HepG2 (cell line): ENCODE measurements around the gene IDH3A. TPM values are rescaled to one million over a fixed set of nuclear protein-coding genes. Genes with fewer than 3 reads are reported as not detected.

Experiments
- ATAC-seq: fragments of 200-7000 bp; cut with Tn5 transposase; 3 replicates; pipeline ENCODE4 v1.9.1; 2020; ENCODE audit warnings: mild to moderate bottlenecking, moderate library complexity
- Bru-seq: library from RNA; stranded (reverse); fragments of 400-500 nt; gene quantifications from one replicate; lab custom pipeline; 2021; lab: Mats Ljungman, UMichigan
- BruChase-seq, 2 experiments: library from RNA; stranded (reverse); fragments of 400-500 nt; gene quantifications; one replicate each; lab custom pipeline; 2021; lab: Mats Ljungman, UMichigan
- BruUV-seq: library from RNA; stranded (reverse); fragments of 400-500 nt; replicated peaks from 2 replicates; lab custom pipeline; 2021; lab: Mats Ljungman, UMichigan
- CTCF ChIA-PET: fragments of 300-600 bp; formaldehyde crosslinking; extraction: SDS; loops from one replicate; lab custom pipeline; 2021; ENCODE audit warnings: low total read pairs, inconsistent platforms, low intra/inter-chr PET ratio; lab: Yijun Ruan, JAX
- POLR2A ChIA-PET: fragments of 350-600 bp; sonication (Branson Sonifier 250); formaldehyde crosslinking; loops from one replicate; lab custom pipeline; 2020; ENCODE audit warnings: antibody characterized with exemption, inconsistent platforms; lab: Yijun Ruan, JAX
- DNase-seq: peaks from one replicate; pipeline ENCODE4 v3.0.0-alpha.2; 2015; ENCODE audit warnings: low spot score
- FAIRE-seq: peaks from 3 replicates; lab custom pipeline; 2011; peaks lifted over from hg19 to GRCh38; lab: Jason Lieb, UNC
- H2AFZ ChIP-seq: one replicate; pipeline ENCODE4 v1.6.1; 2011; ENCODE audit warnings: low read length, inconsistent platforms
- H3K27ac ChIP-seq: fragments of 300-600 bp; 3 replicates; pipeline ENCODE4 v1.8.0; 2011; ENCODE audit warnings: mixed run types, mild to moderate bottlenecking, mixed read lengths, low read length, inconsistent platforms; ENCODE audit not compliant: insufficient read depth; ENCODE audit errors: extremely low read length
- H3K27me3 ChIP-seq, 2 experiments: fragments of 200-600 bp in 1 of 2; 2 replicates in 1 of 2; 3 replicates in 1 of 2; pipeline versions ENCODE4 v1.6.0 to v1.8.0; 2011; ENCODE audit warnings: low read length in 2 of 2, mild to moderate bottlenecking in 2 of 2, moderate library complexity in 2 of 2, inconsistent platforms in 1 of 2; ENCODE audit not compliant: insufficient read depth in 2 of 2, control insufficient read depth in 1 of 2
- H3K36me3 ChIP-seq, 2 experiments: fragments of 200-600 bp in 1 of 2; replicated peaks in 1 of 2; 2 replicates in 1 of 2; 3 replicates in 1 of 2; pipeline versions ENCODE4 v1.5.1 to v1.8.0; 2011; ENCODE audit warnings: low read length in 2 of 2, inconsistent platforms in 1 of 2; ENCODE audit not compliant: insufficient read depth in 2 of 2, control insufficient read depth in 1 of 2
- H3K4me1 ChIP-seq: 2 replicates; pipeline ENCODE4 v1.5.1; 2012; ENCODE audit warnings: low read length, inconsistent platforms; ENCODE audit not compliant: insufficient read depth
- H3K4me2 ChIP-seq: 2 replicates; pipeline ENCODE4 v1.6.0; 2011; ENCODE audit warnings: low read depth, low read length, inconsistent platforms
- H3K4me3 ChIP-seq, 3 experiments: fragments of 200-600 bp in 1 of 3; sonication (generic), shearing (Covaris generic) in 1 of 3; replicated peaks in 1 of 3; 2 replicates each; pipeline ENCODE4 v1.5.1; 2011 to 2016; ENCODE audit warnings: low read length in 3 of 3, inconsistent platforms in 2 of 3, low read depth in 2 of 3, mild to moderate bottlenecking in 2 of 3, control low read depth in 1 of 3, mixed read lengths in 1 of 3; ENCODE audit not compliant: insufficient read depth in 1 of 3
- H3K79me2 ChIP-seq: one replicate; pipeline ENCODE4 v1.6.1; 2011; ENCODE audit warnings: low read length, inconsistent platforms; ENCODE audit not compliant: insufficient read depth
- H3K9ac ChIP-seq: 2 replicates; pipeline ENCODE4 v1.6.0; 2011; ENCODE audit warnings: mild to moderate bottlenecking, low read depth, low read length, inconsistent platforms; ENCODE audit not compliant: insufficient read depth
- H3K9me3 ChIP-seq: 2 replicates; pipeline ENCODE4 v1.5.1; 2012; ENCODE audit warnings: mild to moderate bottlenecking, low read length
- H4K20me1 ChIP-seq: 2 replicates; pipeline ENCODE4 v1.6.0; 2011; ENCODE audit warnings: inconsistent platforms, mild to moderate bottlenecking, low read length, moderate library complexity; ENCODE audit not compliant: insufficient read depth
- CEBPG ChIP-seq: IDR thresholded peaks from 2 replicates; pipeline ENCODE4 v1.6.1; 2016
- DMAP1 ChIP-seq: IDR thresholded peaks from 2 replicates; pipeline ENCODE4 v1.6.1; 2016
- SETDB1 ChIP-seq: sonication (generic); formaldehyde crosslinking; IDR thresholded peaks from 2 replicates; pipeline ENCODE4 v1.5.1; 2020; ENCODE audit warnings: missing genetic modification reagents, mild to moderate bottlenecking, borderline replicate concordance
- SIN3B ChIP-seq: fragments of 150-350 bp; IDR thresholded peaks from 2 replicates; pipeline ENCODE4 v1.6.1; 2014; ENCODE audit warnings: low read length
- SMAD9 ChIP-seq: sonication (generic); formaldehyde crosslinking; IDR thresholded peaks from 2 replicates; pipeline ENCODE4 v1.5.1; 2020; ENCODE audit warnings: mild to moderate bottlenecking, missing genetic modification reagents
- ZNF331 ChIP-seq: sonication (generic); formaldehyde crosslinking; IDR thresholded peaks from 2 replicates; pipeline ENCODE4 v1.4.0; 2020; ENCODE audit warnings: missing genetic modification reagents
- ZNF335 ChIP-seq: sonication (generic); formaldehyde crosslinking; IDR thresholded peaks from 2 replicates; pipeline ENCODE4 v1.4.0; 2020; ENCODE audit warnings: missing genetic modification reagents
- ZNF432 ChIP-seq: sonication (generic); formaldehyde crosslinking; IDR thresholded peaks from 2 replicates; pipeline ENCODE4 v1.5.0; 2020; ENCODE audit warnings: missing genetic modification reagents, mild to moderate bottlenecking, borderline replicate concordance
- ZNF496 ChIP-seq: sonication (generic); formaldehyde crosslinking; IDR thresholded peaks from 2 replicates; pipeline ENCODE4 v1.8.1; 2023; ENCODE audit warnings: mild to moderate bottlenecking, moderate library complexity, missing genetic modification reagents; ENCODE audit not compliant: insufficient replicate concordance
- ZNF563 ChIP-seq: sonication (generic); formaldehyde crosslinking; IDR thresholded peaks from 2 replicates; pipeline ENCODE4 v1.8.0; 2022; ENCODE audit warnings: mild to moderate bottlenecking, moderate library complexity, missing genetic modification reagents
- ZNF564 ChIP-seq: sonication (generic); formaldehyde crosslinking; IDR thresholded peaks from 2 replicates; pipeline ENCODE4 v1.8.1; 2023; ENCODE audit warnings: mild to moderate bottlenecking, missing genetic modification reagents
- ZNF691 ChIP-seq: sonication (generic); formaldehyde crosslinking; IDR thresholded peaks from 2 replicates; pipeline ENCODE4 v1.4.0; 2020; ENCODE audit warnings: missing genetic modification reagents, low read depth, mild to moderate bottlenecking, borderline replicate concordance
- ZNF790 ChIP-seq: sonication (generic); formaldehyde crosslinking; IDR thresholded peaks from 2 replicates; pipeline ENCODE4 v1.8.0; 2022; ENCODE audit warnings: missing genetic modification reagents, mild to moderate bottlenecking, borderline replicate concordance
- WGBS: methylation state at CpG from one replicate; pipeline ENCODE4 v1.1.6; 2017; ENCODE audit warnings: low lambda C conversion rate; 5-methylcytosine and 5-hydroxymethylcytosine counted together
- in situ Hi-C: cut with HindIII; loops from 2 replicates; pipeline ENCODE4 v1.10.0; 2017; ENCODE audit warnings: low pct_unique_long_range_greater_than_20kb; ENCODE audit not compliant: extremely low pct_ligation_motif_present
- intact Hi-C: fragments of 100-400 bp; cut with micrococcal nuclease; formaldehyde crosslinking; loops from one replicate; pipeline ENCODE4 v1.10.0; 2022; ENCODE audit not compliant: unreplicated experiment
- long read RNA-seq, 2 experiments: library from RNA in 1 of 2; library from polyadenylated mRNA in 1 of 2; stranded (forward) in 1 of 2; unstranded in 1 of 2; transcript quantifications; one replicate each; pipeline ENCODE4 v2.0.0, GENCODE V29; 2019 to 2022
- polyA minus RNA-seq, 3 experiments: library from RNA; depleted of rRNA, polyadenylated mRNA; stranded (reverse); fragments of >200 nt; gene quantifications; 2 replicates each; pipeline ENCODE4 v1.2.3, GENCODE V29; 2011; ENCODE audit warnings: low replicate concordance in 1 of 3
- polyA plus RNA-seq, 8 experiments: library from polyadenylated mRNA; depleted of rRNA in 3 of 8; stranded (reverse) in 7 of 8; unstranded in 1 of 8; fragments of >200 nt; fragmentation: Illumina TruSeq in 4 of 8; extraction: Trizol in 4 of 8; gene quantifications; 2 replicates each; pipeline versions ENCODE4 v1.2.1 to v1.2.3, GENCODE V29; 2011 to 2016; ENCODE audit warnings: low read depth in 4 of 8, missing spikeins in 1 of 8, mixed read lengths in 1 of 8; ENCODE audit not compliant: insufficient read depth in 1 of 8
- total RNA-seq, 5 experiments: library from RNA; depleted of rRNA; stranded (reverse); fragments of >200 nt; fragmentation: Illumina TruSeq; extraction: Trizol; gene quantifications; 2 replicates each; pipeline ENCODE4 v1.2.3, GENCODE V29; 2016; ENCODE audit warnings: low read depth in 1 of 5
- TF ChIP-seq, protein P1 (sequence below): IDR thresholded peaks from 2 replicates; pipeline ENCODE4 v1.6.1; 2016; ENCODE audit warnings: missing compliant biosample characterization, missing genetic modification reagents, borderline replicate concordance

Gene IDH3A
- total RNA-seq (2016; rRNA removed; fragmentation: Illumina TruSeq; extraction: Trizol) (50.7 and 130 TPM in 2 replicates), polyA plus RNA-seq (2011; rRNA removed) (34.2 and 40.7 TPM in 2 replicates), polyA minus RNA-seq (2011; rRNA and poly(A)+ RNA removed; ENCODE audit: low replicate concordance) (25.1 and 123 TPM in 2 replicates), Bru-seq, nascent RNA (percentile 63 among the genes with signal in this experiment), BruChase-seq, experiment 1, labeled RNA remaining after a 6-hour chase (percentile 81 among the genes with signal in this experiment), BruChase-seq, experiment 2, labeled RNA remaining after a 2-hour chase (percentile 76 among the genes with signal in this experiment)
- total RNA-seq (2016; cell fraction: cytosol; rRNA removed; fragmentation: Illumina TruSeq; extraction: Trizol; ENCODE audit: low read depth), result 6.5 and 9.4 TPM in 2 replicates
- 50.0 and 88.2 TPM in 2 replicates for total RNA-seq (2016; cell fraction: insoluble cytoplasmic fraction; rRNA removed; fragmentation: Illumina TruSeq; extraction: Trizol)
- total RNA-seq (2016; cell fraction: membrane; rRNA removed; fragmentation: Illumina TruSeq; extraction: Trizol), result 14.4 and 16.1 TPM in 2 replicates
- 30.4 and 30.8 TPM in 2 replicates for total RNA-seq (2016; cell fraction: nucleus; rRNA removed; fragmentation: Illumina TruSeq; extraction: Trizol)
- polyA plus RNA-seq (2011; cell fraction: cytosol; rRNA removed), result 25.1 and 40.0 TPM in 2 replicates
- polyA plus RNA-seq (2011; cell fraction: nucleus; rRNA removed), result 22.1 and 25.9 TPM in 2 replicates
- 43.6 and 58.5 TPM in 2 replicates for polyA plus RNA-seq (2012)
- 5.2 and 7.2 TPM in 2 replicates for polyA plus RNA-seq (2016; cell fraction: cytosol; fragmentation: Illumina TruSeq; extraction: Trizol; ENCODE audit: low read depth)
- polyA plus RNA-seq (2016; cell fraction: insoluble cytoplasmic fraction; fragmentation: Illumina TruSeq; extraction: Trizol; ENCODE audit: low read depth), result 87.0 and 90.5 TPM in 2 replicates
- 13.0 and 13.1 TPM in 2 replicates for polyA plus RNA-seq (2016; cell fraction: membrane; fragmentation: Illumina TruSeq; extraction: Trizol; ENCODE audit: low read depth)
- 42.0 and 56.1 TPM in 2 replicates for polyA plus RNA-seq (2016; cell fraction: nucleus; fragmentation: Illumina TruSeq; extraction: Trizol; ENCODE audit: insufficient read depth, low read depth)
- polyA minus RNA-seq (2011; cell fraction: cytosol; rRNA and poly(A)+ RNA removed), result 28.9 and 36.8 TPM in 2 replicates
- 20.3 and 30.1 TPM in 2 replicates for polyA minus RNA-seq (2011; cell fraction: nucleus; rRNA and poly(A)+ RNA removed)
- long read RNA-seq, experiment 1, full-length matches to known transcripts, result 45 of 54 reads
- long read RNA-seq, experiment 1, partial matches to known transcripts, result 1 of 54 reads
- long read RNA-seq, experiment 1, other reads (novel, unspliced or antisense), result 8 of 54 reads
- long read RNA-seq, experiment 2, full-length matches to known transcripts, result 18 of 69 reads
- long read RNA-seq, experiment 2, partial matches to known transcripts, result 6 of 69 reads
- long read RNA-seq, experiment 2, other reads (novel, unspliced or antisense), result 45 of 69 reads

DNA sequence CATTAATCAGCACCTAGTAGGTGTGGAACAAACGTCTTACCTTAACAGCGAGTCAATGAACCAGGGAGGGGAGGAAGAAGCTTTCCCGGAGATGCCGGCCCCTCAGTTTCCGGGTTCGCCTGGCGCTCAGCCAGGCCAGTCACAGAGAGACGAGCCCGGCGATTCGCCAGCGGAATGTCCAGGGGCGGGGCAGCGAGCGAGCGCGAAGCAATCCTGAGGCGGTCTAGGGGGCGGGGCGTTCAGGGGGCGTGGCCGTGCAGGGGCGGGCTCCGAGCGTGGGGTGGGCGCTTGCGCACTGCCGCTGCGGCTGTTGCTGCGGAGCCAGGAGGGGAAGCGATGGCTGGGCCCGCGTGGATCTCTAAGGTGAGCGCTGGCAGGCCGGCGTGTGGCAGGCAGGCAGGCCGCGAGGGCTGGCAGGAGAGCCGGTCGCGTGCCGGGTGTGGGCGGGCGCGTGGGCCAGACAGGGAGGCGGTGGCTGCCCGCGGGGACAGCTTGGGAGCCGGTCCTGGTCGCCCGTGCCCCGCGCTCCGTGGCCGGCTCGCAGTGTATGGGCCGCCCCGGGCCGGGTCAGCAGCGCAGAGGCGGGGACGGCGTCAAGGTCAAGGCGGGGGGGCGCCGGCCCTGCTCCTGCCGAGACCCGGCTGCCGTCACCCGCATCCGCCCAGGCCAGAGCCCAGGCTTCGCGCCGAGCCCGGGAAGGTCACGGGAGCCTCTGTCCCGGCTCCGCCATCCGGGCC lies at the start of gene IDH3A:
Gene IDH3A, plus strand, starts transcription at position 295 of the 737 bp plus-strand sequence. Its CDS starts 42 bp downstream, at position 337.
- intact Hi-C loops (loop anchor here (1.0 kb wide), 1 partner anchor 18 kb away; the partner anchor contains the start of gene CIB2), in situ Hi-C loops (no loop called here)
- peak; percentile 73 for FAIRE-seq
- WGBS, result 0% methylated on average over 3 of the region's 79 CpGs
- Histone ChIP-seq H3K9ac (peak within 1 kb of the TSS; percentile 77), H2AFZ (peak within 1 kb of the TSS; percentile 19), H3K4me2 (peak within 1 kb of the TSS; percentile 93), H4K20me1 (peaks cover 3% of the 10 kb centered on the region; the same call in 1 of the 2 replicates), H3K27me3 (no peaks in the 10 kb centered on the region), H3K4me1 (peaks cover 26% of the 10 kb centered on the region), H3K27ac (peak within 1 kb of the TSS; percentile 57), H3K79me2 (peaks cover 15% of the 10 kb centered on the region), H3K4me3 (peak within 1 kb of the TSS; percentile 75 to 85 (median 84)), H3K36me3 (no peaks in the 10 kb centered on the region), H3K9me3 (no peaks in the 10 kb centered on the region)
- TSS peak; percentile 80 for BruUV-seq
- POLR2A ChIA-PET, result interaction anchor here (0.6 to 1.5 kb wide), 8 partner anchors 10 to 288 kb away, joined by 3 to 11 read pairs (median 4); partner anchors contain the start of genes CIB2 and SKIC8
- CTCF ChIA-PET, result no interaction called here
- peak; percentile 95 for ATAC-seq
- peak; percentile 88 for DNase-seq
- TF ChIP-seq SETDB1 (no peak), ZNF331 (CRISPR knock-in tag) (no peak), ZNF335 (CRISPR knock-in tag) (no peak), ZNF496 (CRISPR knock-in tag) (no peak), ZNF432 (no peak), ZNF563 (CRISPR knock-in tag) (peak; percentile 51), ZNF691 (CRISPR knock-in tag) (peak; percentile 55; the same call in 1 of the 2 replicates), ZNF790 (CRISPR knock-in tag) (no peak), SMAD9 (no peak), DMAP1 (CRISPR knock-in tag) (no peak), CEBPG (CRISPR knock-in tag) (no peak), SIN3B (no peak), ZNF564 (peak; percentile 49; the same call in 1 of the 2 replicates)
- TF ChIP-seq, protein P1, sequence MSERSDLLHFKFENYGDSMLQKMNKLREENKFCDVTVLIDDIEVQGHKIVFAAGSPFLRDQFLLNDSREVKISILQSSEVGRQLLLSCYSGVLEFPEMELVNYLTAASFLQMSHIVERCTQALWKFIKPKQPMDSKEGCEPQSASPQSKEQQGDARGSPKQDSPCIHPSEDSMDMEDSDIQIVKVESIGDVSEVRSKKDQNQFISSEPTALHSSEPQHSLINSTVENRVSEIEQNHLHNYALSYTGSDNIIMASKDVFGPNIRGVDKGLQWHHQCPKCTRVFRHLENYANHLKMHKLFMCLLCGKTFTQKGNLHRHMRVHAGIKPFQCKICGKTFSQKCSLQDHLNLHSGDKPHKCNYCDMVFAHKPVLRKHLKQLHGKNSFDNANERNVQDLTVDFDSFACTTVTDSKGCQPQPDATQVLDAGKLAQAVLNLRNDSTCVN (CRISPR knock-in tag), result no peak
